Stimulated activated naive B cell treated with anti-CD40 and anti-IgM and Interleukin-4, amounts not matched to agents 10 μg/mL and 1 μg/mL and 100 μg/mL, for 72 hours (primary cell): ENCODE data around the gene FAM187B.

Source experiments
- ATAC-seq, 2 donors: fragments of 150-1000 bp; cut with Tn5 transposase; replicated peaks; 2 replicates each; pipeline ENCODE4 v1.10.0; 2021; ENCODE audit warnings: moderate library complexity in 1 of 2
- DNase-seq: peaks from one replicate; pipeline ENCODE4 v3.0.0; 2021
- H3K27ac Mint-ChIP-seq: one replicate; pipeline ENCODE4 v1.8.0; 2022; ENCODE audit warnings: mild to moderate bottlenecking, mixed read lengths
- H3K27me3 Mint-ChIP-seq, 2 donors: one replicate each; pipeline ENCODE4 v1.8.0; 2022; ENCODE audit warnings: mixed read lengths in 2 of 2
- H3K36me3 Mint-ChIP-seq, 2 donors: one replicate each; pipeline ENCODE4 v1.8.0; 2022; ENCODE audit warnings: mixed read lengths in 2 of 2, mild to moderate bottlenecking in 1 of 2
- H3K4me1 Mint-ChIP-seq, 2 donors: one replicate each; pipeline ENCODE4 v1.8.0; 2022; ENCODE audit warnings: mixed read lengths in 2 of 2, mild to moderate bottlenecking in 1 of 2
- H3K4me3 Mint-ChIP-seq, 2 donors: one replicate each; pipeline ENCODE4 v1.8.0; 2022; ENCODE audit warnings: mild to moderate bottlenecking in 2 of 2, mixed read lengths in 2 of 2, moderate library complexity in 1 of 2
- H3K9me3 Mint-ChIP-seq, 2 donors: one replicate each; pipeline ENCODE4 v1.8.0; 2022; ENCODE audit warnings: mixed read lengths in 2 of 2, mild to moderate bottlenecking in 1 of 2

Gene FAM187B

DNA sequence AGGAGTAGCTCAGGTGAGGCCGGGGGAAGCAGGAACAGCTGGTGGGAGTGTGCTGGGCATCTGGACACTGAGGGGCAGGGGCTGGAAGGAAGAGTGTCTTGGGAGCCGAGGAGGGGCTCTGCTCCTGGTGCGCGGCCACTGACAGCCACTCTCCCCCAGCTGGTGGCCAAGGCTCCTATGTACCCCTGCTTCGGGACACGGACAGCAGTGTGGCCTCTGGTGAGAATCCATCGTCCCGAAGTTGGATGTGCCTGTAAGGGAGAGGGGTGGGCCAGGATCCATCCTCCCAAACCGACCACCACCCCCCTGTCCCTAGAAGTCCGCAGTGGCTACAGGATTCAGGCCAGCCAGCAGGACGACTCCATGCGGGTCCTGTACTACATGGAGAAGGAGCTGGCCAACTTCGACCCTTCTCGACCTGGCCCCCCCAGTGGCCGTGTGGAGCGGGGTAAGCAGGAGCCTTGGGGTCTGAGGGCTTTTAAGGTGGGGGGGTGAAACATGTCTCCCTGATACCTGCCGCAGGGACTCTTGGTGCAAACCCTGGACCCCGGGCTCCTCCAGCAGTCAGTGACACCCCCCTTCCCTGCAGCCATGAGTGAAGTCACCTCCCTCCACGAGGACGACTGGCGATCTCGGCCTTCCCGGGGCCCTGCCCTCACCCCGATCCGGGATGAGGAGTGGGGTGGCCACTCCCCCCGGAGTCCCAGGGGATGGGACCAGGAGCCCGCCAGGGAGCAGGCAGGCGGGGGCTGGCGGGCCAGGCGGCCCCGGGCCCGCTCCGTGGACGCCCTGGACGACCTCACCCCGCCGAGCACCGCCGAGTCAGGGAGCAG is 38.2 kb upstream of the FAM187B start:
- DNase-seq (no peak), ATAC-seq (no peak)
- H3K36me3 Mint-ChIP-seq, result peaks cover 22 to 42% of the 10 kb centered on the region in 2 donors
- H3K27me3 Mint-ChIP-seq, result no peaks in the 10 kb centered on the region
- H3K4me1 Mint-ChIP-seq, result peaks cover 43 to 63% of the 10 kb centered on the region in 2 donors
- H3K9me3 Mint-ChIP-seq, result no peaks in the 10 kb centered on the region
- peak overlapping the region; percentile 99 for H3K27ac Mint-ChIP-seq
- H3K4me3 Mint-ChIP-seq, result peak overlapping the region; percentile 97 to 99

DNA sequence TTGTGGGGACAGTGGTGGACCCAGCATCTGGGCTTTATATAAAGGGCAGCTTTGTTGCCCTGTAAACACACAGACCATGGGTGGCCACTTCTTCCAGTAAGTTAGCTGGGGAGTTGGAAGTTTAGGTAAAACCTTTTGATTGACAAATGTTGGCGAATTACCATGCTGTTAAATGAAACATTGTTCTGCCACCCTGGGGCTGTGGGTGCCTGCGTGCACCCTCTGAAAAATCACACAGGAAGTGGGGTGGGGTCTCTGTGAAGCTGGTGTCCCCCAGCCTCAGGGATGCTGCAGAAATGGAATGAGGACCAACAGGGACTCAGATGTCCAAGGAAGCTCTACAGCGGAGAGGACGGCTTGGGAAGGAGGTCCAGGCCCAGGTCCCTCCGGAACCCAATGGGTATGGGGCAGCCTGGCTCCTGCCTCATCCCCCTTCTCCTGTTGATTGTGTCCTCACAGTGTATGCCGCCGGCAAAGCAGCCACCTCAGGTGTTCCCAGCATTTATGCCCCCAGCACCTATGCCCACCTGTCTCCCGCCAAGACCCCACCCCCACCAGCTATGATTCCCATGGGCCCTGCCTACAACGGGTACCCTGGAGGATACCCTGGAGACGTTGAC is 37.5 kb upstream of the FAM187B start:
- H3K27me3 Mint-ChIP-seq, result no peaks in the 10 kb centered on the region
- H3K9me3 Mint-ChIP-seq, result no peaks in the 10 kb centered on the region
- H3K27ac Mint-ChIP-seq, result peak overlapping the region; percentile 85
- DNase-seq, result no peak
- peak overlapping the region; percentile 97 to 99 for H3K4me3 Mint-ChIP-seq
- H3K36me3 Mint-ChIP-seq, result peaks cover 20 to 35% of the 10 kb centered on the region in 2 donors
- peaks cover 42 to 62% of the 10 kb centered on the region in 2 donors for H3K4me1 Mint-ChIP-seq
- no peak for ATAC-seq

DNA sequence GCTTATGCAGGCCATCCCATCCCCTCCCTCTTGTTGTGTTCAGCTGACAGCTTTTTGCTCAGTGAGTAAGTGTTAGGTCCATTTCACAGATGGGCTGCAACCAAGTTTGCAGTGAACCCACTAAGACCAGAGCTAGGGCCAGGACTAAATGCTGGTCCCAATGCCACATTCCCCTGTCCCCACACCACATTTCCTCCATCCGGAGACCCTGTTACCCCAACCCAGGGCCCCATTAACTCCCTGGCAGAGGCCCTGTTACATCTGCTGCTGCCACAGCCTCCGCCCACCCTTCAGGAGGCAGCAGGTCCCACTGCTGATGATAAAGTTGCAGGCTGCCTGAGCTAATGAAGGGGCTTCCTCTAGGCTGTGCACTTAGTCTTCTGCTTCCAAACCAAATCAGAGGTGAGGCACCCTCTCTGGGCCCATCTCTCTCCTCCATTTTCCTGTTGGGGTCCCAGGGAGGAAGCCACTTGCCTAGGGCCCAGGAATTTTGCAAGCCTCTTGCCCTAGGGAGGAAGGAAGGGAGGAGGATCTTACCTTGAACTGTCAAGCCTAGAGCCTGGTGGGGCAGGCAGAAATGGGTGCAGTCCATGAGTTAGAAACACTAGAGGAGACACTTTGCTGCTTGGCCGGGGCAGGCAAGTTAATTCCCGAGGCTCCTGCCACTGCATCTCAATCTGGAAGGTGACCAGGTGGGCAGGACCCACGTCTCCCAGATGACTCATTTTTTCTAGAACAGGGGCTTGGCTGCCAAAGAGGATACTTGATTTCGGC is 36.8 kb upstream of the FAM187B start:
- Mint-ChIP-seq H3K4me3 (peak overlapping the region; percentile 23 to 97), H3K27ac (peak overlapping the region; percentile 81), H3K4me1 (peaks cover 41 to 62% of the 10 kb centered on the region in 2 donors), H3K9me3 (no peaks in the 10 kb centered on the region), H3K27me3 (no peaks in the 10 kb centered on the region), H3K36me3 (peaks cover 15 to 28% of the 10 kb centered on the region in 2 donors)
- ATAC-seq, result no peak
- no peak for DNase-seq

DNA sequence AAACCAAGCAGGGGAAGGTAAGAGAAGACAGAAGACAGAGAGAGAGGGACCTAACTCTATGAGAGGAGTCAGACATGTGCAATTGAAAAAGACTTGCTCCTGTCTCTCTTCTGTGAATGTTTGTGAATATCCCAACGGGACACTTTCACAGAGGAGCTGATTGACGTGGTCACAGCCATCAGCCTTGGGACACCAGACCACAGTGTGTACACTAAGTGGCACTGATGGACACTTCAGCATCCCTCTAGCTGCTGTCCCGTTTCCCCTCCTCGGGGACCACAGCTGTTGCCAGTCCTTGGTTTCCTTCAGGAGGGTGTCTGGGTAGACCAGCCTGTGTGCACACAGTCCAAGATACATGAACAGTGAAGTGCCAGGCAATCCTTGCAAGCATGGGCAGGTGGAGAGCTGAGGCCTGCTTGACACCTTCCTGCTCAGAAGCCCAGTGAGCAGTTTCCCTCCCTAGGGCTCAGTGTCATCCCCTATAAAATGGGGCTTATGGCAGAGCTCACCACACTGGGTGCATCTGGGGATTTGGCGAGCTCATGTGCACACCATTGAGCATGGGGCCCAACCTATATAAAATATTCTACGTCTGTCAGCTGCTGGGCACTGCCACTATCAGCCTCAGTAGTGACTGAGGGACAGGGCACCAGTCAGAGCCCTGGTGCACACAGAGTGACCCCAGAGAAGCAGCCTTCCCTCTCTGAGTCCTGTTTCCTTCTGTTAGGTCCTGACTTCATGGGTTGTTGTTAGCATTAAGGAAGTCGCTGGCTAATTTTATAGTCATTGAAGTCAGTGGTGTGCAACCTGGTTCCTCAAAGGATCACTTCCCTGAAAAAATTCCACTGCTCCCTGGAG is 36.0 kb upstream of the FAM187B start:
- Mint-ChIP-seq H3K4me1 (peaks cover 42 to 59% of the 10 kb centered on the region in 2 donors), H3K27me3 (no peaks in the 10 kb centered on the region), H3K9me3 (no peaks in the 10 kb centered on the region), H3K4me3 (peak overlapping the region in 1 of 2 donors; percentile 11), H3K27ac (no peak overlapping the region), H3K36me3 (peaks cover 15 to 30% of the 10 kb centered on the region in 2 donors)
- DNase-seq (no peak), ATAC-seq (no peak)

DNA sequence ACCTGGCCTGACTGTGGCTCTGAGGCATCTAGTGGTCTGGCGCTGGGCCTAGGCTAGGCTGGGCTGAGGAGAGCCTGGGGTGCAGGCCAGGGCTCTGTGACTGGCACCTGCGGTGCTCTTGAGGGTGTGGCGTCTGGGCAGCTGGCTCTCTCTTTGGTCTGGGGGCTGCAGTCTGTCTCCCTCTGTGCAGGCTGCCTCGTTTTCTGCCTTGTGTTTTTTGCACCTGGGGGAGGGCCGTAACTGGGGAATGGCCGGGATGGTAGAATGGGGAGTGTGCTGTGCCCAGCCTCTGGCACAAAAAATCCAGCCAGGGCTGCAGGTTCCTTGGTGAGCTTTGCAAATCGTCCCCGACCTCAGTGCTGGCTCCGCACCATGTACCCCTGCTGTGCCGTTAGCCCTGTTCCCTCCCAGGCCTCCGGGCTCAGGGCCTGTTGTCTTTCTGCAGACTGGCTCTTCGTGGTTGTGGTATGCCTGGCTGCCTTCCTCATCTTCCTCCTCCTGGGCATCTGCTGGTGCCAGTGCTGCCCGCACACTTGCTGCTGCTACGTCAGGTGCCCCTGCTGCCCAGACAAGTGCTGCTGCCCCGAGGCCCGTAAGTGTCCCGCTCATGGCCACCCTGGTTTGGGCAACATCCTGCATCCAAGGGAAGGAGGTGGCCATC is 33.7 kb upstream of the FAM187B start:
- H3K4me1 Mint-ChIP-seq, result peaks cover 41 to 55% of the 10 kb centered on the region in 2 donors
- peak overlapping the region; percentile 91 for H3K27ac Mint-ChIP-seq
- H3K27me3 Mint-ChIP-seq, result no peaks in the 10 kb centered on the region

DNA sequence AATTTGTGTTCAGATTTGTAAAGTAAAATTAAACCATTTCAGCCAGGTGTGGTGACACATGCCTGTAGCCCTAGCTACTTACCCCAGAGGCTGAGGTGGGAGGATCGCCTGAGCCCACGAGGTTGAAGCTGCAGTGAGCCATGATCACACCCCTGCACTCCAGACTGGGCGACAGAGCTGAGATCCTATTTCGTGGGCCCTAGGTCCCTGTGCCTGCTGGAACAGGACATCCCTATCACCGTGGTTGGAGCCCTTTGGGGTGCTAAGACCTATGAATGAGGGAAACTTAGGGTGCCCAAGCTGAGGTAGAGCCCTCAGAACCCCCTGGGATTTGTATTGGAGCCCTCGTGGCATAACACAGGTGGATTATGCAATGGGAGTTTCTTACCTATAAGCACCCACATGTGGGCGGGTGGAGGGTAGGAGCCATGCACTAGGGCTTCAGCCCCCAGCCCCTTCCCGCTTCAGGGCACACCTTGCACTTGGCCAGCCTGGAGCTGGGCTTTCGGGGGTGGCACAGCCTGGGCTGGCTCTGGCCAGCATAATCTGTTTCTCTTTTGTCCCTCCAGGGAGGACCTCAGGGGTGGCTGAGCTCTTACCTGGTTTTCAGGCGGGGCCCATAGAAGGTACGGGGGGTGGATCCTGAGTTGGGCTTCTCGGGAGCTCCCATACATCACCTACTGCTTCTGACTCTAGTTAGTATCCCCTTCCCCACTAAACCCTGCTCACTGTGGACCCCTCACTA is 33.0 kb upstream of the FAM187B start:
- Mint-ChIP-seq H3K27ac (peak overlapping the region; percentile 91), H3K4me3 (no peak overlapping the region), H3K36me3 (peaks cover 9 to 21% of the 10 kb centered on the region in 2 donors), H3K9me3 (no peaks in the 10 kb centered on the region), H3K27me3 (no peaks in the 10 kb centered on the region), H3K4me1 (peaks cover 38 to 50% of the 10 kb centered on the region in 2 donors)
- ATAC-seq (no peak), DNase-seq (no peak)

More for the DNA sequence above, 33.7 kb upstream of the FAM187B start:
- Mint-ChIP-seq H3K9me3 (no peaks in the 10 kb centered on the region), H3K36me3 (peaks cover 10 to 25% of the 10 kb centered on the region in 2 donors), H3K4me3 (no peak overlapping the region)
- no peak for ATAC-seq
- no peak for DNase-seq

DNA sequence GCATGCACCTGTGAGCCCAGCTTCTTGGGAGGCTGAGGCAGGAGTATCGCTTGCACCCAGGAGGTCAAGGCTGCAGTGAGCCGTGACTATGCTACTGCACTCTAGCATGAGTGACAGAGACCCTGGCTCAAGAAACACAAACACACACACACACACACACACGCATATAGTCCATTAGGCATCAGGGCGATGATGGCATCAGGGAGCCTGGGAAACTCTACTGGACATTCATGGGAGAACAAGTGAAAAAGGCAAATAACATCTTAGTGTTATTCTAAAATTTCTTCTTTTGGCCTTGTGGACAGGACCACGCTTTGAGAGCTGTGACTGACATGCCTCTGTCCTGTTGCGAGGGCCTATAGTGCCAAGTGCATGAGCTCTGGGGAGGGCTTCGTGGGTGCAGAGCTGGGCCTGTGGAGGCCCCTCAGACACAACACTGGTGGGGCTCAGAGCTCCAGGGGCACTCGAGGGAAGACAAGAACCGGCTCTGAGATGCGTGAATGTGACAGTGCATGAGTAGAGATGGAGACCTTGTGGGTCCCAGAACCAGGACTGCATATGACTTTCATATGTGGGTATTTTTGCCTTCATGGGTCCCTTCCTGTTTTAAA is 32.3 kb upstream of the FAM187B start:
- DNase-seq (no peak), ATAC-seq (no peak)
- Mint-ChIP-seq H3K27ac (peak overlapping the region; percentile 85), H3K27me3 (no peaks in the 10 kb centered on the region), H3K4me3 (no peak overlapping the region), H3K36me3 (peaks cover 9 to 16% of the 10 kb centered on the region in 2 donors), H3K9me3 (no peaks in the 10 kb centered on the region), H3K4me1 (peaks cover 34 to 43% of the 10 kb centered on the region in 2 donors)

DNA sequence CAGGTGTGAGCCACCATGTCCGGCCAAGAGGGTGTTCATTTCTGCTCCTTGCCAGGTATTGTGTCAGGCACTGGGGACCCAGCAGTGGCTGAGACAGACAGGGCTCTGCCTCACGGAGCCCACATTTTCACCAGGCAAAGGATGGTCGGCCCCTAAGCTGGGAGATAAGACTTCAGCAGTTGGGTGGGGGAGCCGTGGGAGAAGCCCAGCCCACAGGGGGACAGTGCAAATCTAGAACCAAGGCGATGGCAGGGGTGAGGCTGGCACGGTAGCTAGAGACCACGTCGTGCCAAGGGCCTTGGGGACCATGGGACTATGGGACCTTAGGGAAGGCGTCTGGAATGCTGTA is 28.5 kb upstream of the FAM187B start:
- H3K27ac Mint-ChIP-seq, result no peak overlapping the region
- H3K9me3 Mint-ChIP-seq, result no peaks in the 10 kb centered on the region
- peaks cover 7 to 18% of the 10 kb centered on the region in 2 donors for H3K36me3 Mint-ChIP-seq
- H3K4me3 Mint-ChIP-seq, result no peak overlapping the region
- DNase-seq (no peak), ATAC-seq (no peak)
- H3K4me1 Mint-ChIP-seq, result peaks cover 9 to 16% of the 10 kb centered on the region in 2 donors
- H3K27me3 Mint-ChIP-seq, result no peaks in the 10 kb centered on the region

DNA sequence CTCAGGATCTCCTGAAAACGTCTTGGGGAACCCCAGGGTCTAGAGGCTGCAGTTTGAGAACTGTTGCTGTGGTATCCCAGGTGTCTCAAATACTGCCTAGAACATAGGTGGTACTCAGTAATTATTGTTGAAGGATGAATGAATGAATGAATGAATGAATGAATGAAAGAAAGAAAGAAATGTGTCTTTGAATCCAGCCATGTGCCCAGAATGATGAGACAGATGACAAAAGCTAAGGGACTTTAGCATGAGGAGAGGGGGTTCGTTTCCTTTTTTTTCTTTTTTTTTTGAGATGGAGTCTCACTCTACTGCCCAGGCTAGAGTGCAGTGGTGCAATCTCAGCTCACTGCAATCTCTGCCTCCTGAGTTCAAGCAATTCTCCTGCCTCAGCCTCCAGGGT is 28.0 kb upstream of the FAM187B start:
- Mint-ChIP-seq H3K36me3 (peaks cover 8 to 19% of the 10 kb centered on the region in 2 donors), H3K27me3 (no peaks in the 10 kb centered on the region), H3K27ac (no peak overlapping the region), H3K4me3 (no peak overlapping the region), H3K4me1 (peaks cover 9 to 11% of the 10 kb centered on the region in 2 donors), H3K9me3 (no peaks in the 10 kb centered on the region)
- ATAC-seq (no peak), DNase-seq (no peak)

DNA sequence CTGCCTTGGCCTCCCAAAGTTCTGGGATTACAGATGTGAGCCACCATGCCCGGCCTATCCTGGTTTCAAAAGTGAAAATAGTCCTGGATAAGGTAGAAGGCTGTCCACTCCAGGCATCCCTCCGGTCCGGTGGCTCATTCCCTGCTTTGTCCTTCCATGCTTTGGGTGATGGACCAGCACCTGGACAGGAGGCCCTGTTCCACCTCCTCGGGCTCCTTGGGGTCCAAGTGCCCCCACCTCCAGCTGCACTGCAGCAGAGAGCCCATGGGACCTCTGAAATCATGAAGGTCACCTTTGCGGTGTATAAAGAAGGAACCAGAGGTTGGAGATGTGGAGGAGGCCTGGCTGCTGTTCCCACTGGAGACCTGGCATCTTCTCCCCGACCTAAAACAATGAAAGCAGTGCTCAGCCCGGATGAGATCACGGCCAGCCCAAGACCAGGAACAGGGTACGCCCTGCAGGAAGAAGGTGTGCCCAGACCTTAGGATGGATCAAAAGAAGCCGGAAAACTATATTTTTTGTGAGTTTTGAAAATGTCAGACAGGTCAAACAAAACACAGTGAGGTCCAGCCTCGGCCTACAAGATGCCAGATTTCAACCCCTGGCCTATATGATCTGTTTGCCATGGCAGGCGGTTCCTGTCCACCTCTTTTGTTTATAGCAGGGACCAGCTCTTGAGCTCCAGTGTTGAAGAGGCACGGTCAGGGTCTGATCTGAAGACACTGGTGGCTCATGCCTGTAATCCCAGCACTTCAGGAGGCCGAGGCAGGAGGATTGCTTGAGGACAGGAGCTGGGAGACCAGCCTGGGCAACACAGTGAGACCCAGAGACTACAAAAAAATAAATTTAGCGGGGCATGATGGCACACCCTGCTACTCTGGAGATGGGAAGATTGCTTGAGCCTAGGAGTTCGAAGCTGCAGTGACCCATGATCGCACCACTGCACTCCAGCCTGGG is 26.1 kb upstream of the FAM187B start:
- Mint-ChIP-seq H3K36me3 (peaks cover 8 to 21% of the 10 kb centered on the region in 2 donors), H3K4me1 (peaks cover 3 to 4% of the 10 kb centered on the region in 2 donors), H3K27me3 (no peaks in the 10 kb centered on the region), H3K9me3 (no peaks in the 10 kb centered on the region), H3K27ac (no peak overlapping the region), H3K4me3 (no peak overlapping the region)
- no peak for ATAC-seq
- DNase-seq, result no peak

DNA sequence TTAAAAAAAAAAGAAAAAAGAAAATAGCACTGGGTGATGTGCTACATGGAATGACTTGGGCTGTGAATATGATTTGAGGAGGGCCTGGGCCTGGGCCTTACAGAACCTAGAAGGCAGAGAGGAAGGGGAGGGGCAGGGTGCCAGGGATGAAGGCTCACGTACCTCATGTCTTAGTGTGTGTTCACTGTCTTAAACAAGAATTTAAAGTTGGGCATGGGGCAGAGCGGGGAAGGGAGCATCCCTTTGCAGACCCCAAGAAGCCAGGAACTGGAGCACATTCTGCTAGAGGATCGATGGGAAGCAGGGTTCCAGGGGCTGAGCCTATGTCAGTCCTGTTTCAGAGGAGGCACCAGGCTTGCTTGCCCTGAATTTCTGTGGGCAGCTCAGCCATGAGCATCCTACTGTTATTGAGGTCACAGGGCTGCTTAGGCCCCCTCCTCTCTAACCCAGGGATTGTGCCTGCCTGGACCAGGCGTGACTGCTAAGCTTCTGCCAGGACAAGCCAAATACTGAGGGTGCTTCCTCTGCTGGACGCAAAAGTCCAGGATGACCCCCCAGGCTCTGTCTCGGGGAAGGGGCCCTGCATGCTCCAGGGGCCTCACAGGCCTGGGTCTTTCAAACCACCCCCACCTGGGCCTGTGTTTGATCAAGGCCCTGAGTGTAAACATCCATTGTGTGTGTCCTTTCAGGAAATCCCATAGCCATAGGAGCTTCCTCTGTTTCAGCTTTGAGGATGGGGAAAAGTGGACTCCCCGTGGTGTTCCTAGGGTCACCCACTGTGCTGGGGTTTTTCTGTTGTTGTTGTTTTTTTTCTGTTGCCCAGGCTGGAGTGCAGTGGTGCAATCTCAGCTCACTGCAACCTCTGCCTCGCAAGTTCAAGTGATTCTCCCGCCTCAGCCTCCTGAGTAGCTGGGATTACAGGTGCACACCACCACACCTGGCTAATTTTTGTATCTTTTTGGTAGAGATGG is 25.1 kb upstream of the FAM187B start:
- no peak overlapping the region for H3K27ac Mint-ChIP-seq
- peaks cover 8 to 30% of the 10 kb centered on the region in 2 donors for H3K36me3 Mint-ChIP-seq
- no peak overlapping the region for H3K4me3 Mint-ChIP-seq
- no peaks in the 10 kb centered on the region for H3K27me3 Mint-ChIP-seq
- no peak for DNase-seq
- ATAC-seq, result no peak
- H3K9me3 Mint-ChIP-seq, result no peaks in the 10 kb centered on the region
- H3K4me1 Mint-ChIP-seq, result peaks cover 13 to 14% of the 10 kb centered on the region in 2 donors
